SH-SY5Y (cell line): ENCODE measurements around the gene TTC33.

Experiments
- GATA2 ChIP-seq: IDR thresholded peaks from 2 replicates; pipeline ENCODE4 v1.6.1; 2011; ENCODE audit warnings: mild to moderate bottlenecking, low read depth, low read length
- GATA3 ChIP-seq: IDR thresholded peaks from 2 replicates; pipeline ENCODE4 v1.6.1; 2011; ENCODE audit warnings: low read depth, mild to moderate bottlenecking, low read length, moderate library complexity

DNA sequence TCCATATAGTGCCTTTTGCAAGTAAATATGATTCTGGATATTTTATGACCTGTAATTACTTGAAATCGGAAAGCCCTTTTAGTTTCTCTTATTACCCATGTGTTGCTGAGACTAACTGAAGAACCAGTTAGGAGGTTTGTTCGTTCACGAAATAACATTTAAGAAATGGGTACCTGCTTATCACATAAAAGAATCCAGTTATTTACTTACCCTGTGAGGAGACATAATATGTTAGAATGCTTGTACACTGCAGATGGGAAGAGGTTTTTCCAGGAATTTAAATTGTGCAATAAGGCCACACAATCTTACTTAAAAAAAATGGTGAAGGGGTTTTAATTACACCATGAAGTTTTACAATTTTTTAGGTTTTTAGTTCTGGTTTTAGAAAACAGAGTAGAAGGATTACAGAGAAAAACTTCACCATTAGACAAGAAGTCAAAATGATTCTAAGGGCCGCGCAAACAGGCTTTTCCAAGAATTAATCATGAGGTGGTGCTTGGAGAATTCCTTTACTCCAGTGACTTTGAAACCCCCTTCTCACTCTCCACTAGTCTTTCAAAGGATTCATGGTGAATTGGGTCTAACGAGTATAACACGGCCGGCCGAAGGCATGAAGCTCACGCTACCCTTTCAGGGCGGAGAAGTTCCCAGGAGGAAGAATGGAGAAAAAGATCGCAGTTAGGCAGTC is 77.2 kb downstream of the TTC33 start:
- TF ChIP-seq GATA2 (no peak), GATA3 (no peak)
